Smooth muscle cell (in vitro differentiated cells): ENCODE measurements around the gene ATXN7L1. TPM values are rescaled to one million over a fixed set of nuclear protein-coding genes. Genes with fewer than 3 reads are reported as not detected.

Experiments
- DNase-seq: peaks from one replicate; lab custom pipeline; 2025; ENCODE audit not compliant: unreplicated experiment; lab: John Stamatoyannopoulos, UW
- H2AFZ ChIP-seq: fragments of 200-600 bp; sonication (generic); 2 replicates; pipeline ENCODE4 v1.6.0; 2016; ENCODE audit warnings: antibody characterized with exemption, low read depth, mild to moderate bottlenecking
- H3F3A ChIP-seq: fragments of 200-600 bp; sonication (generic); 2 replicates; pipeline ENCODE4 v1.6.0; 2017; ENCODE audit warnings: antibody characterized with exemption, low read depth
- H3K27ac ChIP-seq: fragments of 200-600 bp; sonication (generic); 2 replicates; pipeline ENCODE4 v1.5.1; 2016; ENCODE audit warnings: low read depth, mild to moderate bottlenecking
- H3K27me3 ChIP-seq: fragments of 200-600 bp; sonication (generic); 2 replicates; pipeline ENCODE4 v1.6.1; 2016; ENCODE audit warnings: low read depth, mild to moderate bottlenecking
- H3K36me3 ChIP-seq: fragments of 200-600 bp; sonication (generic); 2 replicates; pipeline ENCODE4 v1.5.1; 2016; ENCODE audit warnings: low read depth
- H3K4me1 ChIP-seq: fragments of 200-600 bp; sonication (generic); 2 replicates; pipeline ENCODE4 v1.5.1; 2016; ENCODE audit warnings: low read depth
- H3K4me2 ChIP-seq: fragments of 200-600 bp; sonication (generic); 2 replicates; pipeline ENCODE4 v1.6.0; 2016; ENCODE audit warnings: mild to moderate bottlenecking
- H3K4me3 ChIP-seq: fragments of 200-600 bp; sonication (generic); 2 replicates; pipeline ENCODE4 v1.5.1; 2016; ENCODE audit warnings: mild to moderate bottlenecking
- H3K79me2 ChIP-seq: fragments of 200-600 bp; sonication (generic); 2 replicates; pipeline ENCODE4 v1.6.0; 2016; ENCODE audit warnings: low read depth, mild to moderate bottlenecking
- H3K9ac ChIP-seq: fragments of 200-600 bp; sonication (generic); 2 replicates; pipeline ENCODE4 v1.6.0; 2016; ENCODE audit warnings: low read depth
- H3K9me3 ChIP-seq: fragments of 200-600 bp; sonication (generic); replicated peaks from 2 replicates; pipeline ENCODE4 v1.5.1; 2016; ENCODE audit warnings: low read depth
- H4K20me1 ChIP-seq: fragments of 200-600 bp; sonication (generic); 2 replicates; pipeline ENCODE4 v1.6.0; 2016; ENCODE audit warnings: low read depth
- WGBS: methylation state at CpG from one replicate; pipeline ENCODE4 v1.1.7; 2016; ENCODE audit warnings: low lambda C conversion rate; 5-methylcytosine and 5-hydroxymethylcytosine counted together
- polyA plus RNA-seq: library from polyadenylated mRNA; unstranded; fragments of >200 nt; fragmentation: Nextera tagmentation; extraction: Ambion mirVana; gene quantifications from 2 replicates; pipeline ENCODE4 v1.2.1, GENCODE V29; 2016
- total RNA-seq: library from RNA; depleted of rRNA; stranded (reverse); fragments of >200 nt; gene quantifications from 2 replicates; pipeline ENCODE4 v1.2.3, GENCODE V29; 2014
- TF ChIP-seq, protein P1 (sequence below): fragments of 200-600 bp; sonication (generic); IDR thresholded peaks from 2 replicates; pipeline ENCODE4 v1.5.1; 2017; ENCODE audit warnings: borderline replicate concordance, mild to moderate bottlenecking, antibody characterized with exemption; ENCODE audit not compliant: insufficient read depth, poor library complexity, severe bottlenecking

The ATXN7L1 gene
- total and polyA plus RNA-seq, 2 experiments from 2014 or later, result 3.3 to 4.4 TPM

DNA sequence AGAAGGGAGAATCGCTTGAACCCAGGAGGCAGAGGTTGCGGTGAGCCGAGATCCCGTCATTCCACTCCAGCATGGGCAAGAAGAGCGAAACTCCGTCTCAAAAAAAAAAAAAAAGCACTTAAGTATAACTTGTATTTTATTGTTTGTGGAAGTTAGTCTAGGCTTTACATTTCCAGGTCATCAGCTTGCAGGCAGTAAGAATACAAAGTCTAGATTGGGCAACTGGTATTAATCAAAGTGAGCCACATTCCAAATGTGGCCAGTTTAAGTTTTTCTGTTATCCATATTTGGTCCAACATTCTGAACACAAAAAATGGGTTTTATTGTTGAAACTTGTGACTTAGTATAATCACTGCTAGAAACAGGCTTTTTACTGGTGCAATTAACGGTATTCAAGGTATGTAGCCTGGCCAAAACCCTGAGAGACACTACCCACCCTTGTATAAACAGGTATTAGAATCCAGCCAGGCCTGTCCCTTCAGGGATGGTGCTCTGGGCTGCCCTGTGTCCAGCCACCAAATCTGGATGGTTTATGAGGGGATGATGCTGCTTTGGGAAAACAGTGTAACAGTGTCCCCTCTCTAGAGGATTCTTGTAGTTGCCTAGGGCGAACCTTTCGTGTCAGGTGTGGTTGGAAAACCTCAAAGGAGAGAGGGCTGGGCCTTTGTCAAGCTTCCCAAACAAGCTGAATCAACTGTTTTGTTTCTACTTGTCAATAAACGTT lies 173.0 kb downstream of the ATXN7L1 start:
- no peaks in the 10 kb centered on the region for H3F3A ChIP-seq
- no peak overlapping the region for H3K27ac ChIP-seq
- no peak overlapping the region for H3K4me3 ChIP-seq
- DNase-seq, result no peak
- no peaks in the 10 kb centered on the region for H3K79me2 ChIP-seq
- no peak overlapping the region for H3K9ac ChIP-seq
- no peaks in the 10 kb centered on the region for H3K36me3 ChIP-seq
- H3K27me3 ChIP-seq, result no peaks in the 10 kb centered on the region
- H4K20me1 ChIP-seq, result peaks cover 6% of the 10 kb centered on the region
- H2AFZ ChIP-seq, result no peak overlapping the region
- H3K9me3 ChIP-seq, result no peaks in the 10 kb centered on the region
- TF ChIP-seq, protein P1, sequence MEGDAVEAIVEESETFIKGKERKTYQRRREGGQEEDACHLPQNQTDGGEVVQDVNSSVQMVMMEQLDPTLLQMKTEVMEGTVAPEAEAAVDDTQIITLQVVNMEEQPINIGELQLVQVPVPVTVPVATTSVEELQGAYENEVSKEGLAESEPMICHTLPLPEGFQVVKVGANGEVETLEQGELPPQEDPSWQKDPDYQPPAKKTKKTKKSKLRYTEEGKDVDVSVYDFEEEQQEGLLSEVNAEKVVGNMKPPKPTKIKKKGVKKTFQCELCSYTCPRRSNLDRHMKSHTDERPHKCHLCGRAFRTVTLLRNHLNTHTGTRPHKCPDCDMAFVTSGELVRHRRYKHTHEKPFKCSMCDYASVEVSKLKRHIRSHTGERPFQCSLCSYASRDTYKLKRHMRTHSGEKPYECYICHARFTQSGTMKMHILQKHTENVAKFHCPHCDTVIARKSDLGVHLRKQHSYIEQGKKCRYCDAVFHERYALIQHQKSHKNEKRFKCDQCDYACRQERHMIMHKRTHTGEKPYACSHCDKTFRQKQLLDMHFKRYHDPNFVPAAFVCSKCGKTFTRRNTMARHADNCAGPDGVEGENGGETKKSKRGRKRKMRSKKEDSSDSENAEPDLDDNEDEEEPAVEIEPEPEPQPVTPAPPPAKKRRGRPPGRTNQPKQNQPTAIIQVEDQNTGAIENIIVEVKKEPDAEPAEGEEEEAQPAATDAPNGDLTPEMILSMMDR, result no peak
- WGBS, result 92% methylated on average over 10 of the region's 10 CpGs
- H3K4me2 ChIP-seq, result no peak overlapping the region
- H3K4me1 ChIP-seq, result no peaks in the 10 kb centered on the region

DNA sequence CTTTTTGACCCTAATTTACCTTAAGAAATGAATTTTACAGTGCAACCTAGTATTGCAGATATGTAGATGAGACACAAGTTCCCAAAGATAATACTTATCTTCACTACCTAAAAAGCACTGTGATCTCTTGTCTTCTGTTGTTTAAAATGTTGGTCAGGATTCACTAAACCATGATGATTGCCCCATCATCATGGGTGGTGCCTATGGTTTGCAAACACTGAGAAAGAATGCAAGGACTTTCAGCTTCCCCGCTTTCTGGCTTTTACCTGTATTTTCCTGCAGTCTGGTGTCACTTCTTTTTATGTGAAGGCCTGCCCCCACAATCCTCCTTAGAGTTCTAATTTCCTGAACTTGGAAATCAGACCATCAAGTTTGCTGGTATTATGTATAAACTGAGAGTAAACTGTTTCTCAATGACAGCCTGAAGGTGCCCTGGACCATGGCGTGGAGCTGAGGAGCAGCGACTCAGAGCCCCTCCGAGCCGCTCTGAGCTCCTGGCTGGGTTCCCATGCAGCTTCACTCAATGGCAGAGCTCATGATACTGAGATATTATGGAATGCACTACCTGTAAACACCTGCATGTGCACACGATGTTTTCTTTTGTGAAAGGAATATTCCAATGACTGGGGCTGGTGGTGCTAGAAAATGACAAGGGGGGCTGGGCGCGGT lies 176.7 kb downstream of the ATXN7L1 start:
- Histone ChIP-seq H2AFZ (no peak overlapping the region), H3K79me2 (no peaks in the 10 kb centered on the region)
- 92% methylated on average over 8 of the region's 8 CpGs for WGBS

DNA sequence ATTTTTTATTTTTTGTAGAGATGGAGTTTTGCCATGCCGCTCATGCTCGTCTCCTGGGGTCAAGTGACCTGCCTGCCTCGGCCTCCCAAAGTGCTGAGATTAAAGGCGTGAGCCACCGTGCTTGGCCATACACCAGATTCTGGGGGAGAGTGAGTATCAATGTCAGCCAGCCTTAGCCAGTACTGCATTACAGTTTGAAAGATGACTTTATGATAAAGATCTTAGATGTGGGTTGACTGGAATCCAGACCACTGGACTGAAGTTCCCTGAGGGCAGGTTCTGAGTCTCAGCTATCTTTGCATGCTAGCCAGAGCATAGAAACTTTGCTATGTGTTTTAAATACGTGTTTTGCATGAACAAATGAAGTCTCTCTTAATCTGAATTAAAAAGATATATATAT lies 177.9 kb downstream of the ATXN7L1 start:
- Histone ChIP-seq H3K4me3 (no peak overlapping the region), H3K4me1 (no peaks in the 10 kb centered on the region), H3F3A (no peaks in the 10 kb centered on the region), H3K79me2 (no peaks in the 10 kb centered on the region), H3K4me2 (no peak overlapping the region), H2AFZ (no peak overlapping the region), H3K9me3 (no peaks in the 10 kb centered on the region), H3K36me3 (no peaks in the 10 kb centered on the region), H3K9ac (no peak overlapping the region), H3K27ac (no peak overlapping the region), H4K20me1 (no peaks in the 10 kb centered on the region), H3K27me3 (no peaks in the 10 kb centered on the region)
- TF ChIP-seq, protein P1, result no peak
- 73% methylated on average over 6 of the region's 6 CpGs for WGBS
- no peak for DNase-seq

More for the DNA sequence above, 176.7 kb downstream of the ATXN7L1 start:
- Histone ChIP-seq H4K20me1 (no peaks in the 10 kb centered on the region), H3K27me3 (no peaks in the 10 kb centered on the region), H3K4me2 (no peak overlapping the region), H3K36me3 (no peaks in the 10 kb centered on the region), H3K4me3 (no peak overlapping the region), H3F3A (no peaks in the 10 kb centered on the region), H3K4me1 (no peaks in the 10 kb centered on the region), H3K27ac (no peak overlapping the region), H3K9me3 (no peaks in the 10 kb centered on the region), H3K9ac (no peak overlapping the region)
- TF ChIP-seq, protein P1, result no peak
- no peak for DNase-seq
